ENCODE results near the gene NRP1.

The NRP1 gene

GRCh38 chr10:33373263-33373662, 38.8 kb upstream of the NRP1 start:
- H4K20me1 ChIP-seq = no peaks in the 10 kb centered on the region
- H3K9ac ChIP-seq = no peak overlapping the region
- no peak overlapping the region for H3K27ac ChIP-seq
- no peak overlapping the region for H3K4me3 ChIP-seq
- TF ChIP-seq Cebpa-rat (IDR thresholded peaks at IDR 0.05) = no peak
- H3K36me3 ChIP-seq = no peaks in the 10 kb centered on the region
- H3K9me3 ChIP-seq (replicated peaks in 1 of 11) = peaks cover 0 to 6% (median 0%) of the 10 kb centered on the region in 11 experiments; a peak in 2 of 22 replicates
- peaks cover 0 to 28% (median 7%) of the 10 kb centered on the region in 10 experiments; a peak in 10 of 20 replicates for H3K4me1 ChIP-seq
- no peaks in the 10 kb centered on the region for H3K27me3 ChIP-seq
- H3K4me2 ChIP-seq = no peak overlapping the region

GRCh38 chr10:33371234-33371633, 36.8 kb upstream of the NRP1 start:
- H3K9ac ChIP-seq = no peak overlapping the region
- peaks cover 7 to 22% (median 11%) of the 10 kb centered on the region in 11 experiments; a peak in 17 of 22 replicates for H3K9me3 ChIP-seq (replicated peaks in 1 of 11)
- peaks cover 0 to 29% (median 9%) of the 10 kb centered on the region in 10 experiments; a peak in 14 of 20 replicates for H3K4me1 ChIP-seq
- no peak for TF ChIP-seq Cebpa-rat (IDR thresholded peaks at IDR 0.05)
- H3K4me2 ChIP-seq = no peak overlapping the region
- H3K27ac ChIP-seq = no peak overlapping the region
- no peaks in the 10 kb centered on the region for H4K20me1 ChIP-seq
- H3K4me3 ChIP-seq = no peak overlapping the region
- no peaks in the 10 kb centered on the region for H3K36me3 ChIP-seq
- no peaks in the 10 kb centered on the region for H3K27me3 ChIP-seq

GRCh38 chr10:33370434-33370930, 36.0 kb upstream of the NRP1 start:
- Histone ChIP-seq H3K4me1 (peaks cover 0 to 35% (median 14%) of the 10 kb centered on the region in 10 experiments; a peak in 17 of 20 replicates), H3K9ac (no peak overlapping the region), H3K36me3 (no peaks in the 10 kb centered on the region), H4K20me1 (no peaks in the 10 kb centered on the region), H3K9me3 (replicated peaks in 1 of 11) (peaks cover 7 to 22% (median 14%) of the 10 kb centered on the region in 11 experiments; a peak in 17 of 22 replicates), H3K4me2 (peak overlapping the region in 1 of 11 experiments; percentile 6; a peak in 2 of 22 replicates), H3K27me3 (no peaks in the 10 kb centered on the region), H3K27ac (no peak overlapping the region), H3K4me3 (no peak overlapping the region)
- TF ChIP-seq Cebpa-rat (IDR thresholded peaks at IDR 0.05) = no peak

- no peak overlapping the region for H3K27ac ChIP-seq
These were observed 33.6 kb upstream of the NRP1 start for GRCh38 chr10:33368086-33368485.

GRCh38 chr10:33365871-33366411, 31.5 kb upstream of the NRP1 start:
- H3K27ac ChIP-seq = peak overlapping the region; percentile 31 to 97 (median 90); a peak in 20 of 22 replicates
- H3K4me2 ChIP-seq = peak overlapping the region in 10 of 11 experiments; percentile 25 to 95 (median 88); a peak in 18 of 22 replicates

More at GRCh38 chr10:33368086-33368485, 33.6 kb upstream of the NRP1 start:
- H3K4me1 ChIP-seq = peaks cover 0 to 59% (median 23%) of the 10 kb centered on the region in 10 experiments; a peak in 17 of 20 replicates
- TF ChIP-seq Cebpa-rat (IDR thresholded peaks at IDR 0.05) = no peak
- H4K20me1 ChIP-seq = no peaks in the 10 kb centered on the region
- no peaks in the 10 kb centered on the region for H3K27me3 ChIP-seq
- H3K9ac ChIP-seq = no peak overlapping the region
- no peaks in the 10 kb centered on the region for H3K36me3 ChIP-seq
- peaks cover 7 to 22% (median 14%) of the 10 kb centered on the region in 11 experiments; a peak in 17 of 22 replicates for H3K9me3 ChIP-seq (replicated peaks in 1 of 11)
- no peak overlapping the region for H3K4me3 ChIP-seq
- H3K4me2 ChIP-seq = 0 out of 22 replicates have a peak overlapping the region, but pooled peaks of 2 of the 11 experiments have one; percentile 12

GRCh38 chr10:33365301-33365700, 30.8 kb upstream of the NRP1 start:
- Histone ChIP-seq H3K9me3 (replicated peaks in 1 of 11) (peaks cover 7 to 46% (median 17%) of the 10 kb centered on the region in 11 experiments; a peak in 21 of 22 replicates), H3K27ac (peak overlapping the region; percentile 31 to 97 (median 90); a peak in 21 of 22 replicates), H3K9ac (peak overlapping the region in 10 of 11 experiments; percentile 51 to 82 (median 74); a peak in 18 of 22 replicates), H3K4me1 (peaks cover 0 to 61% (median 23%) of the 10 kb centered on the region in 10 experiments; a peak in 17 of 20 replicates), H3K27me3 (no peaks in the 10 kb centered on the region), H4K20me1 (no peaks in the 10 kb centered on the region), H3K4me3 (peak overlapping the region in 4 of 10 experiments; percentile 0 to 45 (median 26); a peak in 5 of 20 replicates), H3K36me3 (no peaks in the 10 kb centered on the region), H3K4me2 (peak overlapping the region in 10 of 11 experiments; percentile 25 to 95 (median 88); a peak in 18 of 22 replicates)
- TF ChIP-seq Cebpa-rat (IDR thresholded peaks at IDR 0.05) = no peak

More at GRCh38 chr10:33365871-33366411, 31.5 kb upstream of the NRP1 start:
- H4K20me1 ChIP-seq = no peaks in the 10 kb centered on the region
- H3K36me3 ChIP-seq = no peaks in the 10 kb centered on the region
- peaks cover 7 to 40% (median 15%) of the 10 kb centered on the region in 11 experiments; a peak in 20 of 22 replicates for H3K9me3 ChIP-seq (replicated peaks in 1 of 11)
- no peaks in the 10 kb centered on the region for H3K27me3 ChIP-seq
- H3K9ac ChIP-seq = peak overlapping the region in 9 of 11 experiments; percentile 52 to 82 (median 75); a peak in 16 of 22 replicates
- TF ChIP-seq Cebpa-rat (IDR thresholded peaks at IDR 0.05) = peak in 4 of 11 experiments; percentile 36 to 67 (median 50); a peak in 6 of 22 replicates
- H3K4me3 ChIP-seq = 0 out of 20 replicates have a peak overlapping the region, but pooled peaks of 1 of the 10 experiments have one; percentile 12
- peaks cover 0 to 61% (median 23%) of the 10 kb centered on the region in 10 experiments; a peak in 17 of 20 replicates for H3K4me1 ChIP-seq

GRCh38 chr10:33363106-33363505, 28.6 kb upstream of the NRP1 start:
- H3K36me3 ChIP-seq = no peaks in the 10 kb centered on the region
- TF ChIP-seq Cebpa-rat (IDR thresholded peaks at IDR 0.05) = no peak
- peak overlapping the region in 2 of 11 experiments; percentile 88; a peak in 4 of 22 replicates for H3K4me2 ChIP-seq
- no peak overlapping the region for H3K27ac ChIP-seq
- no peak overlapping the region for H3K4me3 ChIP-seq
- H3K9ac ChIP-seq = no peak overlapping the region
- peaks cover 14 to 50% (median 27%) of the 10 kb centered on the region in 11 experiments for H3K9me3 ChIP-seq (replicated peaks in 1 of 11)
- H3K27me3 ChIP-seq = no peaks in the 10 kb centered on the region
- no peaks in the 10 kb centered on the region for H4K20me1 ChIP-seq
- peaks cover 3 to 52% (median 25%) of the 10 kb centered on the region in 10 experiments; a peak in 18 of 20 replicates for H3K4me1 ChIP-seq

GRCh38 chr10:33358016-33358415, 23.5 kb upstream of the NRP1 start:
- no peaks in the 10 kb centered on the region for H3K36me3 ChIP-seq
- no peak overlapping the region for H3K9ac ChIP-seq
- H4K20me1 ChIP-seq = no peaks in the 10 kb centered on the region
- H3K27ac ChIP-seq = no peak overlapping the region
- peaks cover 0 to 26% (median 13%) of the 10 kb centered on the region in 10 experiments; a peak in 18 of 20 replicates for H3K4me1 ChIP-seq
- no peaks in the 10 kb centered on the region for H3K27me3 ChIP-seq
- no peak overlapping the region for H3K4me3 ChIP-seq
- no peak for TF ChIP-seq Cebpa-rat (IDR thresholded peaks at IDR 0.05)
- peak overlapping the region in 8 of 11 experiments; percentile 1 to 41 (median 26); a peak in 12 of 22 replicates for H3K4me2 ChIP-seq
- H3K9me3 ChIP-seq (replicated peaks in 1 of 11) = peaks cover 7 to 36% (median 13%) of the 10 kb centered on the region in 11 experiments; a peak in 19 of 22 replicates

GRCh38 chr10:33355274-33355673, 20.8 kb upstream of the NRP1 start:
- peak overlapping the region in 5 of 11 experiments; percentile 45 to 84 (median 74); a peak in 9 of 22 replicates for H3K4me2 ChIP-seq
- H3K27me3 ChIP-seq = no peaks in the 10 kb centered on the region
- H3K36me3 ChIP-seq = no peaks in the 10 kb centered on the region
- H3K9me3 ChIP-seq (replicated peaks in 1 of 11) = peaks cover 7 to 12% (median 11%) of the 10 kb centered on the region in 11 experiments; a peak in 18 of 22 replicates
- H3K4me1 ChIP-seq = peaks cover 0 to 25% (median 13%) of the 10 kb centered on the region in 10 experiments; a peak in 18 of 20 replicates
- H3K27ac ChIP-seq = peak overlapping the region in 5 of 11 experiments; percentile 63 to 79 (median 72); a peak in 9 of 22 replicates
- no peak overlapping the region for H3K4me3 ChIP-seq
- TF ChIP-seq Cebpa-rat (IDR thresholded peaks at IDR 0.05) = no peak
- H4K20me1 ChIP-seq = no peaks in the 10 kb centered on the region
- peak overlapping the region in 4 of 11 experiments; percentile 29 to 65 (median 60); a peak in 5 of 22 replicates for H3K9ac ChIP-seq
